Measurements from ENCODE around the gene ZNF516. TPM values are rescaled to one million over a fixed set of nuclear protein-coding genes. Genes with fewer than 3 reads are reported as not detected.

The ZNF516 gene
- total and polyA plus RNA-seq, 2 experiments from 2014 or later: 17.0 to 78.6 TPM

DNA sequence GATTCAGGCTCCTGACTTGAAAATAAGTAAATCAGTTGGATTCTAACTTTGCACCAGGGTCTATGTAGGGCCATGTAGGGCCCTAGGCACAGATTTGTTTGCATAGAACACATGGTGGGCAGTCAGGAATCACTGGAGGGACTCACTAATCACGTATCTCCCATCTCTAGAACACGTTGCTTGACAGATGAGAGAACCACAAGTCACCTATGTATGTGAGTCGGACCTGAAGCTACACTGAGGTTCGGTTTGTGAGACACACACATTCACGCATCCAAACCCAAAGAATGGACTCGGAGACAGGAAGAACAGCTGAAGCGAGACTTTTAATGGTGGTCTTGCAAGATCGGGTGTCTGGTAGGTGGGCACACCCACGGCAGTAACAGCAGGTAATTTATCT is 157.0 kb downstream of the ZNF516 start:
- H3K27ac ChIP-seq: no peak overlapping the region
- H3K36me3 ChIP-seq: no peaks in the 10 kb centered on the region
- no peak for DNase-seq (ENCODE audit: low read depth in 1 of 2, low spot score in 1 of 2)
- no peaks in the 10 kb centered on the region for H3K27me3 ChIP-seq
- no peaks in the 10 kb centered on the region for H3K4me1 ChIP-seq (ENCODE audit: low read depth)
- no peak overlapping the region for H3K4me3 ChIP-seq
- no peaks in the 10 kb centered on the region for H3K9me3 ChIP-seq (ENCODE audit: low read depth)
- TF ChIP-seq, protein P1, sequence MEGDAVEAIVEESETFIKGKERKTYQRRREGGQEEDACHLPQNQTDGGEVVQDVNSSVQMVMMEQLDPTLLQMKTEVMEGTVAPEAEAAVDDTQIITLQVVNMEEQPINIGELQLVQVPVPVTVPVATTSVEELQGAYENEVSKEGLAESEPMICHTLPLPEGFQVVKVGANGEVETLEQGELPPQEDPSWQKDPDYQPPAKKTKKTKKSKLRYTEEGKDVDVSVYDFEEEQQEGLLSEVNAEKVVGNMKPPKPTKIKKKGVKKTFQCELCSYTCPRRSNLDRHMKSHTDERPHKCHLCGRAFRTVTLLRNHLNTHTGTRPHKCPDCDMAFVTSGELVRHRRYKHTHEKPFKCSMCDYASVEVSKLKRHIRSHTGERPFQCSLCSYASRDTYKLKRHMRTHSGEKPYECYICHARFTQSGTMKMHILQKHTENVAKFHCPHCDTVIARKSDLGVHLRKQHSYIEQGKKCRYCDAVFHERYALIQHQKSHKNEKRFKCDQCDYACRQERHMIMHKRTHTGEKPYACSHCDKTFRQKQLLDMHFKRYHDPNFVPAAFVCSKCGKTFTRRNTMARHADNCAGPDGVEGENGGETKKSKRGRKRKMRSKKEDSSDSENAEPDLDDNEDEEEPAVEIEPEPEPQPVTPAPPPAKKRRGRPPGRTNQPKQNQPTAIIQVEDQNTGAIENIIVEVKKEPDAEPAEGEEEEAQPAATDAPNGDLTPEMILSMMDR (IDR thresholded peaks at IDR 0.05; ENCODE audit: low read depth, low read length): no peak

DNA sequence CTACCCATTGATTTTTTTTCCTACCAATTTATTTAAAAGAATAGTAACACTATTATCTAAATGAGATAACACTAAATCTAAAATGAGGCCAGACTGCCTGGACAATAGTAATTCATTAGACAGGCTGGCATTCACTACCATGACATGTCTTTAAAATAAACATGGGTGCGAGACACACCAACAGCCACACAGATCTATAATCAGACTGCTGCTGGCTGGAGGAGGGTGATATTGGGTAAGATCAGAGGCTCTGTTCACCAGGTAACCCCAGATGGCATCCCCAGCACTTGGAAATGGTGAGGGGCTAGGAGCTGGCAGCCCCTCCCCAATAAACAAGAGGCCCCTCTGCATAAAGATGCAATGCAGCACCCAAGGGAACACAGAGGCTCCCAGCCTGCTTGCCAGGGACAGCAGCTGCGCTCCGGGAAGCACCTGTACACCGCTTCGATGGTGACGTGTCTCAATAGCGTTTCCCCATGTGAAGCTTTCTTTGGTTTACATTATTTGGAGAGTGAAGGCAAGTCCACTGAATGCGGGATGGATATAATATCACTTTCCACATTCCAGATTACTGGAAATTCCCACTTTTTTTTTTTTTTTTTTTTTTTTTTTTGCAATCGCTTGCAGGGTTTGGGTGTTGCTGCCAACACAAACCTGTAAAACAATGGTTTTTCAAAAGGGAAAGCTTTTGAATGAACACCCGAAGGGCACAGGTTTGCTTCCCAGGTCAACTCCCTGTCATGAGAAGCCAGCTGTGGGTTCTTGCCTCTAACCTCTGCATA is 159.0 kb downstream of the ZNF516 start:
- Histone ChIP-seq H3K4me1 (ENCODE audit: low read depth) (no peaks in the 10 kb centered on the region), H3K27ac (no peak overlapping the region), H3K27me3 (no peaks in the 10 kb centered on the region), H3K9me3 (ENCODE audit: low read depth) (peaks cover under 1% of the 10 kb centered on the region), H3K4me3 (no peak overlapping the region), H3K36me3 (no peaks in the 10 kb centered on the region)
- DNase-seq (ENCODE audit: low read depth in 1 of 2, low spot score in 1 of 2): no peak
- TF ChIP-seq, protein P1 (IDR thresholded peaks at IDR 0.05; ENCODE audit: low read depth, low read length): no peak

DNA sequence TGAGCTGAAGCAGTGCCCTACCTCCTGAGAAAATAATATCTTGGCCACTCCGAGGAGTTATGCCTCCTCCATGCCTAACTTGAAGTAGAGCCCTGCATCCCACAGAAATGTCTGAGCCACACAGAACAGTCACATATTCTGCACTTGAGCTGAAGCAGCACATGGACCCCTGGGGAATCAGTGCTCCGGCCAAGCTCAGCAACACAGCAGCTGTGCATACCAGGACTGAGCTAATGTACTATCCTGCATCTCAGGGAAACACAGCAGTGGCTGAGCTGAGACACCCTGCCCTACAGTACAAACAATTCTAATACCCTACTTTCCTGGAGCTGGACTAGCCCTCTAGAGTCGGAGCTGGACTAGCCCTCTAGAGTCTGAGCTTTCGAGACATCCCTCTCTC is 166.9 kb downstream of the ZNF516 start:
- TF ChIP-seq, protein P1 (IDR thresholded peaks at IDR 0.05; ENCODE audit: low read depth, low read length): no peak
- H3K36me3 ChIP-seq: no peaks in the 10 kb centered on the region

DNA sequence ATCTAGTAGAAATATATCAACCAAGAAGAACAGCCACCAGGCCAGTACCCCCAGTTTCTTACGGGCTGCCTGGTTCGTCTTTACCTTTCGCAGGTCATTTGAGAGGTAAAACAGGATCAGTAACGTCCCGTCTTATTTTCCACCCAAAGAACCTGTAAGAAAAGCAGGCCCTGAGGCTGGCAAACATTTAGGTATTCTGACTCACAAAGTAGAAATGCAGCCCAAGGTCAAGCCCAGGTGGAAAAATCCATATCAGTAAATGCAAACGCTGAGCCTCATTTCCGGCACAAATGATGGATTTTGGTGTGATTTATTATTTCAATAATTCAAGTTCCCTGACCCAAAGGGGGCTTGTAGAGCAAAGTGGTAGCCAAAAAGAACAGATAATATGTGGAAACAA is 171.2 kb downstream of the ZNF516 start:
- H3K4me3 ChIP-seq: no peak overlapping the region
- TF ChIP-seq, protein P1 (IDR thresholded peaks at IDR 0.05; ENCODE audit: low read depth, low read length): no peak
- DNase-seq (ENCODE audit: low read depth in 1 of 2, low spot score in 1 of 2): no peak
- no peaks in the 10 kb centered on the region for H3K9me3 ChIP-seq (ENCODE audit: low read depth)
- no peaks in the 10 kb centered on the region for H3K4me1 ChIP-seq (ENCODE audit: low read depth)
- no peaks in the 10 kb centered on the region for H3K27me3 ChIP-seq
- H3K27ac ChIP-seq: no peak overlapping the region
- H3K36me3 ChIP-seq: no peaks in the 10 kb centered on the region

More for the DNA sequence above, 166.9 kb downstream of the ZNF516 start:
- H3K27me3 ChIP-seq: no peaks in the 10 kb centered on the region
- no peak overlapping the region for H3K4me3 ChIP-seq
- peaks cover 3% of the 10 kb centered on the region for H3K9me3 ChIP-seq (ENCODE audit: low read depth)
- no peak for DNase-seq (ENCODE audit: low read depth in 1 of 2, low spot score in 1 of 2)
- H3K27ac ChIP-seq: no peak overlapping the region
- no peaks in the 10 kb centered on the region for H3K4me1 ChIP-seq (ENCODE audit: low read depth)

DNA sequence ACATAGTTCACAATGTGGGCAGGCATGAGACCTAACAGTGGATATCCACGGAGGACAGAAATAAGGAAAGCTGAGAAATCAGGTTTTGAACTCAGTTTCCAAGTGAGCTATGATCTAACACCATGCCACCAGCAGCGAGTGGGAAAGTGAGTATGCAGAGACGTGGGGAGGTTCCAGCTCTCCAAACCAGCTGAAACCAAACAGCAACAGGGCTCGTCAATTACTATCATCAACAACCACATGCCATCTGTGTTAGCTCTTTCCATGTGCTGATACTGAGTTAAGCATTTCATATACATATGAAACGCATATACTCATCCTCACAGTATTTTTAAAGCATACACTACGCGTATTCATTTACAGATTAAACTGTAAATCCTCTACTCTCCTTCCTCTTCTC is 172.4 kb downstream of the ZNF516 start:
- DNase-seq (ENCODE audit: low read depth in 1 of 2, low spot score in 1 of 2): no peak
- TF ChIP-seq, protein P1 (IDR thresholded peaks at IDR 0.05; ENCODE audit: low read depth, low read length): no peak
- Histone ChIP-seq H3K4me3 (no peak overlapping the region), H3K27me3 (no peaks in the 10 kb centered on the region), H3K27ac (no peak overlapping the region), H3K36me3 (no peaks in the 10 kb centered on the region), H3K9me3 (ENCODE audit: low read depth) (no peaks in the 10 kb centered on the region), H3K4me1 (ENCODE audit: low read depth) (no peaks in the 10 kb centered on the region)
